Hepatocyte (in vitro differentiated cells): ENCODE data around the gene ZNF491. TPM values are rescaled to one million over a fixed set of nuclear protein-coding genes. Genes with fewer than 3 reads are reported as not detected.

Experiments used
- DNase-seq: peaks from one replicate; pipeline ENCODE4 v3.0.0-alpha.2; 2016; ENCODE audit warnings: low spot score
- H2AFZ ChIP-seq: fragments of 200-600 bp; sonication (generic); 2 replicates; pipeline ENCODE4 v1.6.0; 2016; ENCODE audit warnings: antibody characterized with exemption, mild to moderate bottlenecking
- H3K27ac ChIP-seq: fragments of 200-600 bp; sonication (generic); 2 replicates; pipeline ENCODE4 v1.5.1; 2016; ENCODE audit warnings: mild to moderate bottlenecking
- H3K27me3 ChIP-seq: fragments of 200-600 bp; sonication (generic); 2 replicates; pipeline ENCODE4 v1.6.1; 2016
- H3K36me3 ChIP-seq: fragments of 200-600 bp; sonication (generic); replicated peaks from 2 replicates; pipeline ENCODE4 v1.5.1; 2016; ENCODE audit warnings: low read depth; ENCODE audit not compliant: insufficient read depth
- H3K4me1 ChIP-seq: fragments of 200-600 bp; sonication (generic); 2 replicates; pipeline ENCODE4 v1.5.1; 2016; ENCODE audit warnings: mild to moderate bottlenecking, moderate library complexity; ENCODE audit not compliant: insufficient read depth
- H3K4me2 ChIP-seq: fragments of 200-600 bp; sonication (generic); 2 replicates; pipeline ENCODE4 v1.6.0; 2016
- H3K4me3 ChIP-seq: fragments of 200-600 bp; sonication (generic); 2 replicates; pipeline ENCODE4 v1.5.1; 2016; ENCODE audit warnings: mild to moderate bottlenecking
- H3K79me2 ChIP-seq: fragments of 200-600 bp; sonication (generic); 2 replicates; pipeline ENCODE4 v1.6.0; 2017; ENCODE audit warnings: mild to moderate bottlenecking
- H3K9me2 ChIP-seq: fragments of 200-600 bp; sonication (generic); replicated peaks from 2 replicates; pipeline ENCODE4 v1.6.0; 2017; ENCODE audit warnings: mild to moderate bottlenecking; ENCODE audit not compliant: insufficient read depth
- H3K9me3 ChIP-seq: fragments of 200-600 bp; sonication (generic); 2 replicates; pipeline ENCODE4 v1.5.1; 2016; ENCODE audit warnings: low read depth, mild to moderate bottlenecking
- H4K20me1 ChIP-seq: fragments of 200-600 bp; sonication (generic); 2 replicates; pipeline ENCODE4 v1.6.0; 2016; ENCODE audit warnings: mild to moderate bottlenecking; ENCODE audit not compliant: insufficient read depth, poor library complexity, severe bottlenecking
- EZH2 ChIP-seq: fragments of 200-600 bp; sonication (generic); IDR thresholded peaks from 2 replicates; pipeline ENCODE4 v1.6.1; 2016; ENCODE audit warnings: antibody characterized with exemption, mild to moderate bottlenecking, borderline replicate concordance
- EZH2phosphoT487 ChIP-seq: fragments of 200-600 bp; sonication (generic); IDR thresholded peaks from one replicate; pipeline ENCODE4 v1.6.1; 2018; ENCODE audit warnings: antibody characterized with exemption, mild to moderate bottlenecking, low read depth, moderate library complexity; ENCODE audit not compliant: unreplicated experiment, severe bottlenecking
- WGBS: methylation state at CpG from one replicate; pipeline ENCODE4 v1.1.6; 2016; ENCODE audit warnings: low lambda C conversion rate; ENCODE audit errors: missing lambda C conversion rate; 5-methylcytosine and 5-hydroxymethylcytosine counted together
- polyA plus RNA-seq: library from polyadenylated mRNA; unstranded; fragments of >200 nt; fragmentation: Nextera tagmentation; extraction: Ambion mirVana; gene quantifications from 2 replicates; pipeline ENCODE4 v1.2.1, GENCODE V29; 2016
- total RNA-seq: library from RNA; depleted of rRNA; stranded (reverse); fragments of >200 nt; gene quantifications from 2 replicates; pipeline ENCODE4 v1.2.3, GENCODE V29; 2014
- TF ChIP-seq, protein P1 (sequence below): fragments of 200-600 bp; sonication (generic); IDR thresholded peaks from 2 replicates; pipeline ENCODE4 v1.5.1; 2016; ENCODE audit warnings: antibody characterized with exemption, mild to moderate bottlenecking; ENCODE audit not compliant: poor library complexity

The ZNF491 gene
- total and polyA plus RNA-seq, 2 experiments from 2014 or later, result 2.0 to 2.9 TPM

DNA sequence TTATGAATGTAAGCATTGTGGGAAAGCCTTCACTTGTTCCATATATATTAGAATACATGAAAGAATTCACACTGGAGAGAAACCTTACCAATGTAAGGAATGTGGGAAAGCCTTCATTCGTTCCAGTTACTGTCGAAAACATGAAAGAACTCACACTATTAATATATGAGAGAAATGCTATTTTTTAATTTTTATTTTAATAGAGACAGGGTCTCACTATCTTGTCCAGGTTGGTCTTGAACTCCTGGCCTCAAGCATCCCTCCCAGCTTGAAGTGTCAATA, 8.7 kb downstream of the ZNF491 start:
- H3K79me2 ChIP-seq, result no peaks in the 10 kb centered on the region
- no peaks in the 10 kb centered on the region for H3K9me2 ChIP-seq
- no peak for DNase-seq
- TF ChIP-seq, protein P1, sequence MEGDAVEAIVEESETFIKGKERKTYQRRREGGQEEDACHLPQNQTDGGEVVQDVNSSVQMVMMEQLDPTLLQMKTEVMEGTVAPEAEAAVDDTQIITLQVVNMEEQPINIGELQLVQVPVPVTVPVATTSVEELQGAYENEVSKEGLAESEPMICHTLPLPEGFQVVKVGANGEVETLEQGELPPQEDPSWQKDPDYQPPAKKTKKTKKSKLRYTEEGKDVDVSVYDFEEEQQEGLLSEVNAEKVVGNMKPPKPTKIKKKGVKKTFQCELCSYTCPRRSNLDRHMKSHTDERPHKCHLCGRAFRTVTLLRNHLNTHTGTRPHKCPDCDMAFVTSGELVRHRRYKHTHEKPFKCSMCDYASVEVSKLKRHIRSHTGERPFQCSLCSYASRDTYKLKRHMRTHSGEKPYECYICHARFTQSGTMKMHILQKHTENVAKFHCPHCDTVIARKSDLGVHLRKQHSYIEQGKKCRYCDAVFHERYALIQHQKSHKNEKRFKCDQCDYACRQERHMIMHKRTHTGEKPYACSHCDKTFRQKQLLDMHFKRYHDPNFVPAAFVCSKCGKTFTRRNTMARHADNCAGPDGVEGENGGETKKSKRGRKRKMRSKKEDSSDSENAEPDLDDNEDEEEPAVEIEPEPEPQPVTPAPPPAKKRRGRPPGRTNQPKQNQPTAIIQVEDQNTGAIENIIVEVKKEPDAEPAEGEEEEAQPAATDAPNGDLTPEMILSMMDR, result no peak
- TF ChIP-seq EZH2phosphoT487 (no peak), EZH2 (no peak)
- H3K27me3 ChIP-seq, result no peaks in the 10 kb centered on the region
- H3K9me3 ChIP-seq, result peaks cover 40% of the 10 kb centered on the region
- no peak overlapping the region for H2AFZ ChIP-seq
- H3K4me1 ChIP-seq, result no peaks in the 10 kb centered on the region
- 95% methylated on average over 2 of the region's 2 CpGs for WGBS
- no peaks in the 10 kb centered on the region for H4K20me1 ChIP-seq
- H3K4me2 ChIP-seq, result no peak overlapping the region
- no peaks in the 10 kb centered on the region for H3K36me3 ChIP-seq
- no peak overlapping the region for H3K27ac ChIP-seq
- no peak overlapping the region for H3K4me3 ChIP-seq

DNA sequence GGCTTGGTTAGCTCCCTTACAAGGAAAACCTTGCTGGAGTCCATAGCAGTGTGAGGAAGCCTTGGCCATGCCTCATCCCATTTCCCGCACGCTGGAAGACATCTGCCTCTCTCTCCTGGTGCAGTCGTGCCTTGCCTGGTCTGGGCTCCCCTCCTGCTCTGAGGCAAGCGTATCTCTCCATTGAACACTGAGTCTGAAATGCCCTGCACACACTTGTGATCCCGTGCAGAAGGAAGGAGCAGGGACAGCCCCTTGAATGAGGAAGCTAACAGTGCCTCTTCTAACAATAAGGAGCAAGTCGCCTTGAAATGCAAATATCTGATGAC, 15.3 kb downstream of the ZNF491 start:
- no peaks in the 10 kb centered on the region for H3K36me3 ChIP-seq
- DNase-seq, result no peak
- H3K27me3 ChIP-seq, result no peaks in the 10 kb centered on the region
- H3K4me2 ChIP-seq, result peak overlapping the region; percentile 79
- peak overlapping the region; percentile 31 for H3K4me3 ChIP-seq
- 4% methylated on average over 6 of the region's 6 CpGs for WGBS
- peak overlapping the region; percentile 61 for H3K27ac ChIP-seq
- H3K79me2 ChIP-seq, result peaks cover 39% of the 10 kb centered on the region
- H2AFZ ChIP-seq, result peak overlapping the region; percentile 66
- TF ChIP-seq EZH2phosphoT487, result no peak
- TF ChIP-seq, protein P1, result no peak
- TF ChIP-seq EZH2, result no peak
- no peaks in the 10 kb centered on the region for H3K4me1 ChIP-seq
- H3K9me3 ChIP-seq, result peaks cover 2% of the 10 kb centered on the region
- no peaks in the 10 kb centered on the region for H4K20me1 ChIP-seq
- H3K9me2 ChIP-seq, result no peaks in the 10 kb centered on the region

- TF ChIP-seq, protein P1, result no peak
- TF ChIP-seq EZH2phosphoT487 (no peak), EZH2 (no peak)
- Histone ChIP-seq H3K79me2 (peaks cover 44% of the 10 kb centered on the region), H3K4me3 (peak within 1 kb of the TSS; percentile 71), H3K9me3 (peaks cover 2% of the 10 kb centered on the region), H2AFZ (peak within 1 kb of the TSS; percentile 89), H4K20me1 (no peaks in the 10 kb centered on the region), H3K9me2 (no peaks in the 10 kb centered on the region), H3K27me3 (no peaks in the 10 kb centered on the region), H3K36me3 (no peaks in the 10 kb centered on the region), H3K27ac (peak within 1 kb of the TSS; percentile 95), H3K4me2 (peak within 1 kb of the TSS; percentile 79), H3K4me1 (no peaks in the 10 kb centered on the region)
- under 1% methylated on average over 55 of the region's 55 CpGs for WGBS
- peak; percentile 98 for DNase-seq
Measured at GRCh38 chr19:11814029-11814699, 15.8 kb downstream of the ZNF491 start, which contains the start of gene ZNF440. ZNF440 (plus strand) TSS chr19:11814273; CDS start chr19:11814448, 175 bp downstream.

- peak; percentile 50 for DNase-seq
- 17% methylated on average over 13 of the region's 13 CpGs for WGBS
- Histone ChIP-seq H3K9me2 (no peaks in the 10 kb centered on the region), H3K9me3 (peaks cover 2% of the 10 kb centered on the region), H3K79me2 (peaks cover 48% of the 10 kb centered on the region), H3K27ac (peak overlapping the region; percentile 95), H3K36me3 (no peaks in the 10 kb centered on the region), H4K20me1 (no peaks in the 10 kb centered on the region), H3K4me3 (peak overlapping the region; percentile 71), H3K27me3 (no peaks in the 10 kb centered on the region), H2AFZ (peak overlapping the region; percentile 89), H3K4me2 (peak overlapping the region; percentile 79), H3K4me1 (no peaks in the 10 kb centered on the region)
- TF ChIP-seq, protein P1, result no peak
- TF ChIP-seq EZH2phosphoT487 (no peak), EZH2 (no peak)
Measured at GRCh38 chr19:11814700-11815035, 16.3 kb downstream of the ZNF491 start.
